Measurements from ENCODE around the gene CRIP2. TPM values are rescaled to one million over a fixed set of nuclear protein-coding genes. Genes with fewer than 3 reads are reported as not detected.

CRIP2 gene
- 82.8 TPM for total RNA-seq
- long read RNA-seq, transcript CRIP2-201 (8 exons, 1,857 nt) = major isoform, 161 of 182 reads
- long read RNA-seq, transcript CRIP2-205 (8 exons, 1,893 nt) = minor isoform, 10 of 182 reads
- long read RNA-seq, partial matches to known transcripts = 6 of 182 reads
- long read RNA-seq, other reads (novel, unspliced or antisense) = 5 of 182 reads

- no peak for DNase-seq (ENCODE audit: low spot score)
Measured at GRCh38 chr14:105474483-105475268, at the start of gene CRIP2. CRIP2 (plus strand) TSS chr14:105474821; CDS start chr14:105474863, 42 bp downstream.

- DNase-seq (ENCODE audit: low spot score) = no peak
Measured at GRCh38 chr14:105424861-105425260, 49.8 kb upstream of the CRIP2 start.

- no peak for DNase-seq (ENCODE audit: low spot score)
Measured at GRCh38 chr14:105425823-105426247, 48.8 kb upstream of the CRIP2 start.

- peak; percentile 84 for DNase-seq (ENCODE audit: low spot score)
Measured at GRCh38 chr14:105426416-105427130, 48.0 kb upstream of the CRIP2 start.

GRCh38 chr14:105427412-105427811 lies 47.2 kb upstream of the CRIP2 start:
- no peak for DNase-seq (ENCODE audit: low spot score)

- DNase-seq (ENCODE audit: low spot score) = no peak
Measured at GRCh38 chr14:105427936-105428485, 46.6 kb upstream of the CRIP2 start.

- DNase-seq (ENCODE audit: low spot score) = no peak
Measured at GRCh38 chr14:105430042-105430441, 44.6 kb upstream of the CRIP2 start.

GRCh38 chr14:105430565-105430964 lies 44.1 kb upstream of the CRIP2 start:
- no peak for DNase-seq (ENCODE audit: low spot score)

GRCh38 chr14:105431256-105431655 lies 43.4 kb upstream of the CRIP2 start:
- no peak for DNase-seq (ENCODE audit: low spot score)

- DNase-seq (ENCODE audit: low spot score) = no peak
Measured at GRCh38 chr14:105432657-105433056, 42.0 kb upstream of the CRIP2 start.

- no peak for DNase-seq (ENCODE audit: low spot score)
Measured at GRCh38 chr14:105433161-105433605, 41.4 kb upstream of the CRIP2 start.

- DNase-seq (ENCODE audit: low spot score) = no peak
Measured at GRCh38 chr14:105436402-105436801, 38.2 kb upstream of the CRIP2 start.

GRCh38 chr14:105436891-105437722 lies 37.5 kb upstream of the CRIP2 start:
- DNase-seq (ENCODE audit: low spot score) = no peak

- no peak for DNase-seq (ENCODE audit: low spot score)
Measured at GRCh38 chr14:105437723-105438500, 36.7 kb upstream of the CRIP2 start.

GRCh38 chr14:105439179-105439578 lies 35.4 kb upstream of the CRIP2 start:
- no peak for DNase-seq (ENCODE audit: low spot score)

- DNase-seq (ENCODE audit: low spot score) = no peak
Measured at GRCh38 chr14:105439710-105440553, 34.7 kb upstream of the CRIP2 start.

GRCh38 chr14:105440554-105440900 lies 34.1 kb upstream of the CRIP2 start:
- no peak for DNase-seq (ENCODE audit: low spot score)

- DNase-seq (ENCODE audit: low spot score) = no peak
Measured at GRCh38 chr14:105440992-105441391, 33.6 kb upstream of the CRIP2 start.

- no peak for DNase-seq (ENCODE audit: low spot score)
Measured at GRCh38 chr14:105442125-105442524, 32.5 kb upstream of the CRIP2 start.

Measured in mesenteric fat pad (tissue), 1 donor.